ENCODE measurements around the gene SUMF1.

GRCh38 chr3:4332574-4332973, 134.5 kb downstream of the SUMF1 start:
- TF ChIP-seq BHLHE40 (IDR thresholded peaks at IDR 0.05; ENCODE audit: borderline replicate concordance), result no peak
- no peak for TF ChIP-seq ZNF384 (IDR thresholded peaks at IDR 0.05)
- TF ChIP-seq L3MBTL2 (conservative IDR thresholded peaks at IDR 0.05), result no peak
- no peak for TF ChIP-seq CTBP1 (IDR thresholded peaks at IDR 0.05; ENCODE audit: borderline replicate concordance)
- no peak for TF ChIP-seq NFRKB (IDR thresholded peaks at IDR 0.05)
- TF ChIP-seq SP1 (IDR thresholded peaks at IDR 0.05), result no peak
- TF ChIP-seq FOXK2 (IDR thresholded peaks at IDR 0.05), result no peak
- TF ChIP-seq HDGF (IDR thresholded peaks at IDR 0.05; ENCODE audit: borderline replicate concordance), result no peak
- TF ChIP-seq LEF1 (IDR thresholded peaks at IDR 0.05; ENCODE audit: borderline replicate concordance), result no peak
- no peak for TF ChIP-seq ELF4 (IDR thresholded peaks at IDR 0.05)
- TF ChIP-seq, protein P1, sequence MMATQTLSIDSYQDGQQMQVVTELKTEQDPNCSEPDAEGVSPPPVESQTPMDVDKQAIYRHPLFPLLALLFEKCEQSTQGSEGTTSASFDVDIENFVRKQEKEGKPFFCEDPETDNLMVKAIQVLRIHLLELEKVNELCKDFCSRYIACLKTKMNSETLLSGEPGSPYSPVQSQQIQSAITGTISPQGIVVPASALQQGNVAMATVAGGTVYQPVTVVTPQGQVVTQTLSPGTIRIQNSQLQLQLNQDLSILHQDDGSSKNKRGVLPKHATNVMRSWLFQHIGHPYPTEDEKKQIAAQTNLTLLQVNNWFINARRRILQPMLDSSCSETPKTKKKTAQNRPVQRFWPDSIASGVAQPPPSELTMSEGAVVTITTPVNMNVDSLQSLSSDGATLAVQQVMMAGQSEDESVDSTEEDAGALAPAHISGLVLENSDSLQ (IDR thresholded peaks at IDR 0.05), result no peak
- TF ChIP-seq SUZ12 (IDR thresholded peaks at IDR 0.05), result no peak
- TF ChIP-seq TARDBP (IDR thresholded peaks at IDR 0.05), result no peak
- TF ChIP-seq FOXA1 (IDR thresholded peaks at IDR 0.05), result no peak

Measured in HEK293T (cell line).